IMR-90 (cell line): ENCODE results near the gene ZMYND11. TPM values are rescaled to one million over a fixed set of nuclear protein-coding genes. Genes with fewer than 3 reads are reported as not detected.

Experiments used
- ATAC-seq: fragments of 200-7000 bp; cut with Tn5 transposase; 2 replicates; pipeline ENCODE4 v1.9.1; 2020; ENCODE audit warnings: low read depth, mild to moderate bottlenecking, moderate library complexity
- BruUV-seq: library from RNA; stranded (reverse); fragments of 400-500 nt; replicated peaks from 2 replicates; lab custom pipeline; 2021; lab: Mats Ljungman, UMichigan
- CTCF ChIA-PET: fragments of 300-600 bp; formaldehyde crosslinking; extraction: SDS; loops from one replicate; lab custom pipeline; 2021; ENCODE audit warnings: antibody characterized with exemption; lab: Yijun Ruan, JAX
- POLR2A ChIA-PET: fragments of 300-600 bp; sonication (Branson Sonifier 250); formaldehyde crosslinking; loops from one replicate; lab custom pipeline; 2022; ENCODE audit warnings: antibody characterized with exemption; ENCODE audit not compliant: unreplicated experiment; lab: Charles Lee
- DNase-seq: peaks from one replicate; pipeline ENCODE4 v3.0.0; 2013
- H2AFZ ChIP-seq: replicated peaks from 2 replicates; pipeline ENCODE3; 2013; ENCODE audit warnings: low read length, mild to moderate bottlenecking; ENCODE audit not compliant: poor library complexity
- H2AK5ac ChIP-seq: 2 replicates; pipeline ENCODE4 v1.6.1; 2013; ENCODE audit warnings: low read depth, low read length, inconsistent platforms
- H2AK9ac ChIP-seq: replicated peaks from 2 replicates; pipeline ENCODE3; 2013; ENCODE audit warnings: mild to moderate bottlenecking, low read depth, low read length, moderate library complexity; ENCODE audit not compliant: poor library complexity
- H2BK120ac ChIP-seq: 2 replicates; pipeline ENCODE4 v1.6.1; 2013; ENCODE audit warnings: low read depth, low read length, inconsistent platforms
- H2BK15ac ChIP-seq: 3 replicates; pipeline ENCODE4 v1.6.1; 2013; ENCODE audit warnings: low read depth, low read length, inconsistent platforms
- H2BK20ac ChIP-seq: 2 replicates; pipeline ENCODE4 v1.6.1; 2013; ENCODE audit warnings: low read depth, mild to moderate bottlenecking, inconsistent platforms, low read length, moderate library complexity
- H2BK5ac ChIP-seq: 2 replicates; pipeline ENCODE4 v1.6.1; 2013; ENCODE audit warnings: mild to moderate bottlenecking, low read depth, low read length, inconsistent platforms; ENCODE audit not compliant: poor library complexity, severe bottlenecking
- H3K14ac ChIP-seq: replicated peaks from 2 replicates; pipeline ENCODE4 v1.6.1; 2013; ENCODE audit warnings: low read depth, low read length, inconsistent platforms
- H3K18ac ChIP-seq: 2 replicates; pipeline ENCODE4 v1.6.1; 2013; ENCODE audit warnings: low read depth, low read length, control low read depth
- H3K23ac ChIP-seq: 2 replicates; pipeline ENCODE4 v1.6.1; 2013; ENCODE audit warnings: low read depth, low read length, inconsistent platforms
- H3K27ac ChIP-seq: 2 replicates; pipeline ENCODE4 v1.5.1; 2013; ENCODE audit warnings: mild to moderate bottlenecking, control low read depth, low read length; ENCODE audit not compliant: insufficient read depth
- H3K27me3 ChIP-seq: 2 replicates; pipeline ENCODE4 v1.6.1; 2013; ENCODE audit warnings: low read length; ENCODE audit not compliant: control insufficient read depth, insufficient read depth
- H3K36me3 ChIP-seq: 2 replicates; pipeline ENCODE4 v1.6.1; 2013; ENCODE audit warnings: low read length, mixed read lengths; ENCODE audit not compliant: control insufficient read depth, insufficient read depth
- H3K4ac ChIP-seq: 2 replicates; pipeline ENCODE4 v1.6.1; 2013; ENCODE audit warnings: low read depth, low read length, inconsistent platforms
- H3K4me1 ChIP-seq: 2 replicates; pipeline ENCODE4 v1.6.1; 2013; ENCODE audit warnings: low read length, mixed read lengths; ENCODE audit not compliant: control insufficient read depth, insufficient read depth
- H3K4me2 ChIP-seq: 2 replicates; pipeline ENCODE4 v1.6.1; 2013; ENCODE audit warnings: low read depth, mild to moderate bottlenecking, control low read depth, low read length, moderate library complexity
- H3K4me3 ChIP-seq: 2 replicates; pipeline ENCODE4 v1.5.1; 2013; ENCODE audit warnings: low read depth, mild to moderate bottlenecking, control low read depth, low read length, moderate library complexity; ENCODE audit not compliant: insufficient read depth
- H3K56ac ChIP-seq: 2 replicates; pipeline ENCODE4 v1.6.1; 2013; ENCODE audit warnings: low read length, inconsistent platforms; ENCODE audit not compliant: insufficient read depth; ENCODE audit errors: extremely low read depth
- H3K79me1 ChIP-seq, 2 experiments: 2 replicates each; pipeline ENCODE4 v1.6.1; 2013; ENCODE audit warnings: low read length in 2 of 2, inconsistent platforms in 1 of 2, low read depth in 1 of 2
- H3K9ac ChIP-seq: 2 replicates; pipeline ENCODE4 v1.6.1; 2013; ENCODE audit warnings: low read depth, low read length, control low read depth
- H3K9me1 ChIP-seq: 2 replicates; pipeline ENCODE4 v1.6.1; 2013; ENCODE audit warnings: low read length, inconsistent platforms; ENCODE audit not compliant: insufficient read depth
- H3K9me3 ChIP-seq: 2 replicates; pipeline ENCODE4 v1.6.1; 2013; ENCODE audit warnings: low read length; ENCODE audit not compliant: control insufficient read depth, insufficient read depth
- H4K20me1 ChIP-seq: 2 replicates; pipeline ENCODE4 v1.6.1; 2013; ENCODE audit warnings: low read length, inconsistent platforms; ENCODE audit not compliant: insufficient read depth
- H4K5ac ChIP-seq: 2 replicates; pipeline ENCODE4 v1.6.1; 2013; ENCODE audit warnings: mild to moderate bottlenecking, low read depth, low read length, control low read depth
- H4K8ac ChIP-seq, 2 experiments: 2 replicates each; pipeline ENCODE4 v1.6.1; 2013; ENCODE audit warnings: low read depth in 2 of 2, low read length in 2 of 2, control low read depth in 1 of 2, inconsistent platforms in 1 of 2
- H4K91ac ChIP-seq: 2 replicates; pipeline ENCODE4 v1.6.1; 2013; ENCODE audit warnings: low read depth, low read length, inconsistent platforms; ENCODE audit not compliant: insufficient read depth
- BHLHE40 ChIP-seq: fragments of 150-350 bp; IDR thresholded peaks from 2 replicates; pipeline ENCODE4 v1.6.1; 2016; ENCODE audit warnings: mild to moderate bottlenecking, low read depth, low read length
- CHD1 ChIP-seq: IDR thresholded peaks from 2 replicates; pipeline ENCODE4 v1.6.1; 2012; ENCODE audit warnings: low read depth, low read length, improper control_type of control experiment
- CTCF ChIP-seq: conservative IDR thresholded peaks from 2 replicates; pipeline ENCODE4 v1.5.1; 2012; ENCODE audit warnings: mild to moderate bottlenecking, low read depth, low read length, improper control_type of control experiment
- ELK1 ChIP-seq: fragments of 150-350 bp; IDR thresholded peaks from 2 replicates; pipeline ENCODE4 v1.6.1; 2016; ENCODE audit warnings: low read depth, mild to moderate bottlenecking, low read length, moderate library complexity, borderline replicate concordance
- FOS ChIP-seq: fragments of 150-350 bp; IDR thresholded peaks from 2 replicates; pipeline ENCODE4 v1.6.1; 2016; ENCODE audit warnings: low read depth, low read length
- MAFK ChIP-seq: IDR thresholded peaks from 2 replicates; pipeline ENCODE4 v1.6.1; 2012; ENCODE audit warnings: low read depth, low read length, improper control_type of control experiment
- MAZ ChIP-seq: IDR thresholded peaks from 2 replicates; pipeline ENCODE4 v1.6.1; 2012; ENCODE audit warnings: low read depth, mild to moderate bottlenecking, low read length, improper control_type of control experiment, moderate library complexity, borderline replicate concordance
- MXI1 ChIP-seq: IDR thresholded peaks from 2 replicates; pipeline ENCODE4 v1.6.1; 2012; ENCODE audit warnings: low read depth, mild to moderate bottlenecking, low read length, moderate library complexity, borderline replicate concordance
- NFE2L2 ChIP-seq: fragments of 150-350 bp; IDR thresholded peaks from 2 replicates; pipeline ENCODE4 v1.6.1; 2016; ENCODE audit warnings: low read depth, mild to moderate bottlenecking, low read length
- POLR2A ChIP-seq: IDR thresholded peaks from 2 replicates; pipeline ENCODE4 v1.6.1; 2012; ENCODE audit warnings: mild to moderate bottlenecking, low read depth, low read length
- RAD21 ChIP-seq: IDR thresholded peaks from 2 replicates; pipeline ENCODE4 v1.6.1; 2012; ENCODE audit warnings: low read length, improper control_type of control experiment
- RCOR1 ChIP-seq: IDR thresholded peaks from 2 replicates; pipeline ENCODE4 v1.6.1; 2012; ENCODE audit warnings: mild to moderate bottlenecking, low read length, improper control_type of control experiment; ENCODE audit not compliant: insufficient replicate concordance
- RFX5 ChIP-seq: IDR thresholded peaks from 2 replicates; pipeline ENCODE4 v1.8.0; 2012; ENCODE audit warnings: low read depth, mild to moderate bottlenecking, low read length, moderate library complexity
- SMC3 ChIP-seq: fragments of 150-350 bp; IDR thresholded peaks from 2 replicates; pipeline ENCODE4 v1.6.1; 2016; ENCODE audit warnings: low read depth, mild to moderate bottlenecking, antibody characterized with exemption, low read length, moderate library complexity
- USF2 ChIP-seq: fragments of 150-350 bp; IDR thresholded peaks from 2 replicates; pipeline ENCODE4 v1.6.1; 2017; ENCODE audit warnings: mild to moderate bottlenecking, antibody characterized with exemption, low read length, low read depth
- dilution Hi-C: fragments of 300-500 bp; cut with HindIII; formaldehyde crosslinking; loops from one replicate; pipeline ENCODE4 v1.14.3; 2018; ENCODE audit warnings: low sequenced_read_pairs; ENCODE audit not compliant: unreplicated experiment
- in situ Hi-C: fragments of 300-500 bp; cut with MboI; formaldehyde crosslinking; loops from 3 replicates; pipeline ENCODE4 v1.14.3; 2019; ENCODE audit warnings: low sequenced_read_pairs, inconsistent platforms, mixed read lengths
- intact Hi-C: fragments of 100-400 bp; cut with micrococcal nuclease; formaldehyde crosslinking; loops from 2 replicates; pipeline ENCODE4 v1.10.0; 2022
- polyA plus RNA-seq, 3 experiments: library from polyadenylated mRNA; depleted of rRNA; stranded (reverse); fragments of >200 nt; gene quantifications; 2 replicates each; pipeline ENCODE4 v1.2.3, GENCODE V29; 2012; ENCODE audit warnings: low replicate concordance in 1 of 3
- total RNA-seq: library from RNA; depleted of rRNA; stranded (reverse); fragments of >200 nt; gene quantifications from 2 replicates; pipeline ENCODE4 v1.2.3, GENCODE V29; 2012

The ZMYND11 gene
- total and polyA plus RNA-seq, 2 of the 4 experiments (the other 2 are of a cell fraction) = 39.5 to 72.2 TPM

GRCh38 chr10:137606-138005 is 2.4 kb downstream of the ZMYND11 start:
- Histone ChIP-seq H3K23ac (no peak overlapping the region), H3K18ac (no peak overlapping the region), H4K5ac (no peak overlapping the region), H2AK5ac (no peak overlapping the region), H2AFZ (no peak overlapping the region), H3K9ac (no peak overlapping the region), H4K8ac (no peak overlapping the region), H2BK20ac (no peak overlapping the region), H3K9me3 (no peaks in the 10 kb centered on the region), H3K4ac (no peak overlapping the region), H3K27me3 (no peaks in the 10 kb centered on the region), H3K4me2 (peak overlapping the region; percentile 30; the same call in 1 of the 2 replicates), H3K56ac (no peak overlapping the region), H4K20me1 (peaks cover 60% of the 10 kb centered on the region), H2AK9ac (no peak overlapping the region), H3K14ac (no peak overlapping the region), H3K4me1 (peaks cover 11% of the 10 kb centered on the region), H3K4me3 (no peak overlapping the region), H2BK5ac (no peak overlapping the region), H2BK120ac (no peak overlapping the region), H4K91ac (no peak overlapping the region), H2BK15ac (no peak overlapping the region), H3K79me1 (peaks cover 16 to 54% of the 10 kb centered on the region in 2 experiments), H3K9me1 (peaks cover 16% of the 10 kb centered on the region), H3K36me3 (no peaks in the 10 kb centered on the region), H3K27ac (no peak overlapping the region)
- DNase-seq (peak; percentile 74), ATAC-seq (no peak)
- dilution Hi-C loops = no loop called here
- in situ Hi-C loops = no loop called here
- POLR2A ChIA-PET = interaction anchor here (0.6 kb wide), 1 partner anchor 19 kb away, joined by 7 read pairs; no protein-coding TSS in a partner anchor
- BruUV-seq = no TSS peak
- TF ChIP-seq NFE2L2 (no peak), RCOR1 (no peak), ELK1 (no peak), MAFK (no peak), BHLHE40 (no peak), RAD21 (no peak), SMC3 (no peak), POLR2A (no peak), RFX5 (no peak), USF2 (no peak), FOS (no peak), CHD1 (no peak), CTCF (no peak), MXI1 (no peak), MAZ (no peak)
- intact Hi-C loops = no loop called here
- CTCF ChIA-PET = no interaction called here
